GM18867 (cell line): Measurements from ENCODE around the gene MRGPRX2.

Experiments
- ATAC-seq: cut with Tn5 transposase; IDR thresholded peaks from one replicate; pipeline ENCODE4 v1.9.1; 2021; ENCODE audit warnings: mild to moderate bottlenecking, moderate library complexity; ENCODE audit not compliant: unreplicated experiment

Gene MRGPRX2

GRCh38 chr11:19060629-19061028, at the start of gene MRGPRX2:
TSS of gene MRGPRX2 (minus strand) at chr11:19060717. CDS start at chr11:19056402, 4,315 bp downstream.
- ATAC-seq: no peak

DNA sequence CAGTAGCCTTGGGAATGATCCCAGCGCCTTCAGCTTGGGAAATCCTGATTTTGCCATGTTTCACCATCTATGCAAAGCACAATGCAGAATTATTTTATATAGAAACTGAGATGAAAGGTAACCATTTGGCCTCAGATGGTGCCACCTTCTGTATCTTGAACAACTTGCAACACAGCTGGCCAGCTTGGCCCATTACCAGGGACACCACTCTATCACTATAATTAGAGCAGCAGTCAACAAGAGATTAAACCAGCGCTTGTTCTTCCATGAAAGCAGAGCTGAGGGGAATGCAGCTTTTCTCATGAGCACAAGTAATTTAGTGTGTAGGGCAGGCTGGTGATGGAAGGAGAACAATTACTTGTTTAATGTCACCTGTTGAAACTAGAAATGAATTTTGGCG, 49.8 kb upstream of the MRGPRX2 start:
- ATAC-seq: no peak

DNA sequence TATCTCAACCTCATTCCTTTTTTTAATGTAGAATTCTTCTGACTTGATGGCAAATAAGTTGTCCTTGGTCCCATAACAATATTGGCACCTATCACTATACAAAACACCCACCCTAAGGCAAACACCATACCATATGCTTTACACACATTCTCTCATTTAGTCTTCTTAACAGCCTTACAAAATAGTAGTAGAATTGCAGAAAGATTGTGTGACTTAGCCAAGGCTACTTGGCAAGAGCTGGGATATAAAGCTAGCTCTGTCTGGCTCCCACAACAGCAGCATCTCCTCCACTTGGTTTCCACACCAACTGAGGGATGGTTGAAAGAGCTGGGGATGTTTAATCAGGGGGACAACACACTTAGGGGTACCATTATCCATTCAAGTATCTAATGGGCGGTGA, 46.6 kb upstream of the MRGPRX2 start:
- ATAC-seq: no peak

DNA sequence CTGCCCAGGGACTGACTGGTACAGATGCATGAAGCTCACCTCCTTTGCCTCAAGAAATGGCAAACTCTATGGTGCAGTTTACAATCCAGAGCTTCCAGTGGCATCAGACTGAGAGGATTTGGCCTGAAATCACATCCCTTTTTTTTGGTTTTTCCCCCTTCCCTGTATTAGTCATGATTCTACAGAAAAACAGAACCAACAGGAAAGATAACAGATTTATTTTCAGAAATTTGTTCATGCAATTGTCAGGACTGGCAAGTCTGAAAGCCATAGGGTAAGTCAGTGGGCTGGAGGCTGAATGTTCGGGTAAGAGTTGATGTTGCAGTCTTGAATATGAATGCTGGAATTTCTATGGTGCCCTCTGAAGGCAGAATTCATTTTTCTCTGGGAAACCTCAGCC, 44.5 kb upstream of the MRGPRX2 start:
- ATAC-seq: no peak

GRCh38 chr11:19102521-19102900, 42.0 kb upstream of the MRGPRX2 start:
- ATAC-seq: no peak

DNA sequence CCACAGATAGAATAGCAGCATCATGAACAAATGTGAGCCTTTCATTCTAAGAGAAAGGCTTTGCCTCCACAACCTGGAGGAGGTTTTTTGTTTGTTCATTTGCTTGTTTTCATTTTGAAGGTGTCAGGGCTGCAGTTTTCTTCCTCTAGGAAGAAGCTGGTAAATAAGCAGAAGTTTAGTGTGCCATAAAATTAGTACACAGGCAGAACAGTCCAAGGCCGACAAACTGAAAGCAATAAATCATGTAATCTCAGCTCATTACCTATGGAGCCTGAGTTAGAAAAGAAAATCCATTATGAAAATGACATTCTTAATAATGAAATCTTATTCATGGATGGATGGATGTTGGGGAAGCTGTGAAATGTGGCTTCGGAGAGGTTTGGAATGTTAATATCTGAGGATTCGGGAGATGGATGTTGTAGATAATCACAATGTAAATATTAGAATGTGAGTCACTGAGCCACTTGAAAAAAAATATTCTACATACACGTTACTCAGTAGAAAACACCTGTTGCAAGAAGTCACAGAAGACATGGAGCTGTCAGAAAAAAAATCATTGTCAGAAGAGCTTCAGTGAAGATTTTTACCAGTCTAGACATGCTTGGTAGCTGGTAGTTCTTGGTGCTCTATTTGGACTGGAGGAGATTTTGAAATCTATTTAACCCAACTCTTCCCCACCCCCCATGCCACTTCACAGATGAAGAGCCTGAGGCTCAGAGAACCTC, 41.4 kb upstream of the MRGPRX2 start:
- no peak for ATAC-seq

DNA sequence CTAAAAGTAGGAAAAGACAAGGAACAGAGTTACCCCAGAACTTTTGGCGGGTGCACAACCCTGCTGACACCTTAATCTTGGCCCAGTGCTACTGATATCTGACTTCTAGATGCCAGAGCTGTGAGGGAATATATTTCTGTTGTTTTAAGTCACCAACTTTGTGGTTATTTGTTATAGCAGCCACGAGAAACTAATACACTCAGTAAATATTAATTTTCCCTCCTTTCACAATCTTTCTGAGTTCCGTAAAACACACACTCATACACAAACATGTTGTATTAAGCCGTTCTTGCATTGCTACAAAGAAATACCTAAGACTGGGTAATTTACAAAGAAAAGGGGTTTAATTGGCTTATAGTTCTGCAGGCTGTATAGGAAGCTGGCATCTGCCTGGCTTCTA, 40.4 kb upstream of the MRGPRX2 start:
- no peak for ATAC-seq

GRCh38 chr11:19099093-19099492, 38.6 kb upstream of the MRGPRX2 start:
- no peak for ATAC-seq

GRCh38 chr11:19094859-19095258, 34.3 kb upstream of the MRGPRX2 start:
- no peak for ATAC-seq

DNA sequence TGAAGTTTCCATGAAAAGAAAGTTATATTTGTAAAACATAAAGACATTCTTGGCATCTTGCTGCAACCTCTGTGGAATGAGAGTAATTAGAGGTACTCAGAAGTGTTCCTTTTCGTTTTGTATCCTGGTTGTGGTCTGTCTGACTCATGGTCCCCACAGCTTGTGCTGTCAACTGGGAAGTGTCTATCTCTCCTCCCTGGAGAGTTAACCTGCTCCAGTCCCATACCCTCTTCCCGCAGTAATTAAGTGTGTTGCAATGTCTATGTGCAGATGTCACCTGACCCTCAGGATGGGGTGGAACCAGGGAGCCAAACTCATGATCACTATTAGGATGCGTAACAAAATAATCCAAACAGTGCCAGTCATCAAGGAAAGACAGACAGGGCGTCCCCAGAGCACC, 33.5 kb upstream of the MRGPRX2 start:
- ATAC-seq: no peak

DNA sequence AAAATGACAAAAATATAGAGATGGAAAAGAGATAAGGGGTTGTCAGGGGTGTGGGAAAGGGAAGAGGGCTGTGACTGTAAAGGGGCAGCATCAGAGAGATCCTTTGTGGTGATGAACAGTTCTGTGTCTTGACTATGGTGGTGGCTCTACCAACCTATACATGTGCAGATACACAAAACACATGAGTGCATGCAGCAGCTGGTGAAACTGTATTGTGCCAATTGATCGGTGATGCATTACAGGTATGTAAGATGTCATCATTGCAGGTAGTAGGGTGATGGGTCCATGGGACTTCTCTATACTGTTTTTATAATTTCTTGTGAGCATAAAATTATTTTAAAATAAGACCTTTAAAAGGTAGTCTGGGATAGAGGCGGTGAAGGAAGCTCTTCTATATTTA, 32.3 kb upstream of the MRGPRX2 start:
- ATAC-seq: no peak

DNA sequence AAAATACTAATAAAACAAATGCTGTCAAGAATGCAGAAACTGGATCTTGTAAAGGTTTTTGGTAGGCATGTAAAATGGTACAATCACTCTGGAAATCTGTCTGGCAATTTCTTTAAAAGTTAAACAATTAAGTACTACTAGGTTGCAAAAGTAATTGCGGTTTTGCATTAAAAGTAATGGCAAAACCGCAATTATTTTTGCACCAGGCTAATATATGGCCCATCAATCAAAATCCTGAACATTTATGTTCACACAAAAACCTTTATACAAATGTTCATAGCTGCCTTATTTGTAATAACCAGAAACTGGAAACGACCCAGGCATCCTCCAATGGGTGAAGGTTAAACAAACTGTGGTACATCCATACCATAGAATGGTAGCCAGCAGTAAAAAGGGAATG, 31.8 kb upstream of the MRGPRX2 start:
- ATAC-seq: no peak

DNA sequence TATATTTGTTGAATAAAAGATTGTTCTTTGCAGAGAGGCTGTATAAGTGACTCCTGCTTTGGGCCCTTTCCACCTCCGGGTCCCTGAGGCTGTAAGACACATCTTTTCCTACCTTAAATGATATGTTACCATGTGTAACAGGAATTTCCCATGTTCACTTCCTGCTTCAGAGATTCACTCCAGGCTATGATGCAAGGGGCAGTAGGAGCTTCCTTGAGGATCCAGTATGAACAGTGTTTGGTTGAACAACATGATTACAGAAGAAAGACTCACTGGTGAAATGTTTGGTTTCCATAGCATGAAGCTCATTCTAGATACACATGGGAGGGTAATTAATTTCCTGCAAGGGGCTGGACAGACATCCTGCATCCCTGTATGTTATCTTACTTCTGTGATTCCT, 30.8 kb upstream of the MRGPRX2 start:
- ATAC-seq: no peak

DNA sequence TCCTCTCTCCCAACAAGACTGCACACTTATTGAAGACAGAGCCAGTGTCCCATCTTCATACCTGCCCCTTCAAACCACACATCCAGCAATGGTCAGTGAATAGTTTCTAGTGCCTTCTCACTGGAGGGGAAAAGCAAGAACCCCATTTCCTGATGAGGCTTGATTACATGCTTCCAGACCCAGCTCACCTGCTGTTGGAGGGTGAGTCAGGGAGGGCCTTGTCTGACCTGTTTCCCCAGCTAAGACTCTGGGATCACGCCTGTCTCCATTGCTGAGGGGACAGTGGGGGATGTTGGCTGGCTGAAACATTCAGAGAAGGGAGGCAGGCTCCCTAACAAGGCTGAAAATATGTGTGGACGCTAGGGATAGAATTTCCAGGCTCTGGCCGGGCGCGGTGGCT, 28.9 kb upstream of the MRGPRX2 start:
- no peak for ATAC-seq

- ATAC-seq: no peak
These were observed 28.3 kb upstream of the MRGPRX2 start for GRCh38 chr11:19088791-19089190.

DNA sequence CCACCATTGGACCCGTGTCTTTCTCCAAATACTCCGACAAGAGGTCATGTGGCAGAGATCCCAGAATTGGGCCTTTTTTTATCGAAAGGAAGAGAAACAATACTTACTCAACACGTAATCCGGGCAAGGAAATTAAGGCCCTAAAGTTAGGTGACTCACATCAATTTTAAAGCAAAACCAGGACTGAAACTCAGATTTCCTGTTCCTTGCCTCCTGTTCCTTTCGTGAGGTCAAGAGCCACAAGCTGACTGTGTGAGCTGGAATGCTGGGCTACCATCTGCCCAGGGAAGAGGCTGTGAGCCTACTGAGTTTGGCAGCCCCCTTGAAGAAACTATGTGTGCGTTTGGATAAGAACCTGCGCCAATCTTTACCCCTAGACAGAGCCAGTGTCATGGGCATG, 27.1 kb upstream of the MRGPRX2 start:
- ATAC-seq: no peak

- no peak for ATAC-seq
These were observed 24.3 kb upstream of the MRGPRX2 start for GRCh38 chr11:19084661-19085315.

- ATAC-seq: no peak
These were observed 22.6 kb upstream of the MRGPRX2 start for GRCh38 chr11:19083166-19083565.

DNA sequence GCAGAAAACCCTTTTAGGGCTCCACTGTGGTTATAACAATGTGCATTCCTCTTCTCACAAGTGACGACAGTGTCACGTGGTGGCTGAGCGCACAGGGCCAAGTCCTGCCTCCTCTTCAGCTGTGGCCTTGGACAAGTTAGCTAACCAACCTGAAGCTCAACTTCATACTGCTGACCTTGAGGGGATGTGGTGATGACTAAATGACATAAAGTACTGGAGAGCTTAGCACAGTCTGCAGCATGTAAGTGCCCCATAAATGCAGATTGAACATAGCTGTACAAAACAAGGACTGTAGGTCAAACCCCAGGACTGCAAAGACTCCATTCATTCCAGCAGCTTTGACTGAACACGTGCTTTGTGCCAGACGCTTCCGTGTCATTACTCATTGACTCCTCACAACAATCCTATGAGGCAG, 20.1 kb upstream of the MRGPRX2 start:
- no peak for ATAC-seq

GRCh38 chr11:19079643-19080440, 19.3 kb upstream of the MRGPRX2 start:
- no peak for ATAC-seq

DNA sequence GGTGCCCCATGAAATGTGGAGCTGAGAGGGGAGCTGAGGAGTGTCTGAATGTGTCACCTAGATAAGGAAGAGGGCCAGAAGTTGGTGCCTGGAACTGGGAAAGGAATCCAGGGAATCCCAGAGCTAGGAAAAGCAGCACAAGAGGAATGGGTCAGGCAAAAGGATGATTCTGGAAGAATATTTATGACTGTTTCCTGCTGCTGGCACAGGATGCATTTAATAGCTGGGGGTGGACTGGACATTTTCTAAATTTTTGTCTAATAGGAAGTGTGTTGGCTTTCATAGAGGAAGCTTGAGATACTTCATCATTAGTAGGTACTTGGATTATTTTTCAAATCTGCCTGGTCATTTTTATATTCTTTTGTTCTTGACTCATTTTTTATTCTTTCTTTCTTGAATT, 17.4 kb upstream of the MRGPRX2 start:
- ATAC-seq: no peak
